Transverse colon (tissue), 4 donors: ENCODE results near the gene LILRB3. TPM values are rescaled to one million over a fixed set of nuclear protein-coding genes. Genes with fewer than 3 reads are reported as not detected.
"Not testable (repeated sequence)": the region's sequence is repeated elsewhere in the genome, so short reads cannot be mapped to it uniquely, and the experiment has no call there.

Source experiments
- DNase-seq: peaks from one replicate; pipeline ENCODE4 v3.0.0-alpha.2; 2019
- H3K27ac ChIP-seq, 4 donors: fragments of 200-600 bp; sonication (generic); 2 replicates each; pipeline ENCODE4 v1.5.1; 2016 to 2018; ENCODE audit warnings: inconsistent platforms in 4 of 4
- H3K27me3 ChIP-seq: fragments of 200-600 bp; sonication (generic); 2 replicates; pipeline ENCODE4 v1.5.1; 2017; ENCODE audit warnings: inconsistent platforms
- H3K36me3 ChIP-seq, 4 donors: fragments of 200-600 bp; sonication (generic); 2 replicates each; pipeline ENCODE4 v1.5.1; 2017 to 2019; ENCODE audit warnings: inconsistent platforms in 4 of 4
- H3K4me1 ChIP-seq, 4 donors: fragments of 200-600 bp; sonication (generic); 2 replicates each; pipeline ENCODE4 v1.5.1; 2017 to 2020; ENCODE audit warnings: inconsistent platforms in 4 of 4
- H3K4me3 ChIP-seq, 4 donors: fragments of 200-600 bp; sonication (generic); 1 replicate in 1 of 4; 2 replicates in 3 of 4; pipeline versions ENCODE4 v1.5.1 to v1.6.1; 2017 to 2019; ENCODE audit warnings: inconsistent platforms in 4 of 4
- H3K9me3 ChIP-seq, 2 donors: fragments of 200-600 bp; sonication (generic); 2 replicates each; pipeline ENCODE4 v1.5.1; 2017 to 2019; ENCODE audit warnings: inconsistent platforms in 2 of 2
- EP300 ChIP-seq: sonication (generic); formaldehyde crosslinking; IDR thresholded peaks from one replicate; pipeline ENCODE4 v1.6.1; 2017; ENCODE audit warnings: antibody characterized with exemption, low read depth
- POLR2A ChIP-seq: fragments of 450-650 bp; IDR thresholded peaks from one replicate; pipeline ENCODE4 v1.6.1; 2016; ENCODE audit warnings: antibody characterized with exemption, mild to moderate bottlenecking, moderate library complexity
- POLR2AphosphoS5 ChIP-seq, 3 donors: sonication (generic); formaldehyde crosslinking; IDR thresholded peaks; one replicate each; pipeline ENCODE4 v1.6.1; 2016; ENCODE audit warnings: antibody characterized with exemption in 3 of 3
- WGBS, 2 donors: methylation state at CpG; one replicate each; pipeline ENCODE4 v1.1.5; 2018; ENCODE audit warnings: low coverage in 1 of 2; 5-methylcytosine and 5-hydroxymethylcytosine counted together
- in situ Hi-C, 4 donors: fragments of 200-750 bp; cut with MboI; loops; one replicate each; pipeline versions ENCODE4 v1.15.0 to v1.15.1; 2017; ENCODE audit warnings: low sequenced_read_pairs in 3 of 4, low pct_ligation_motif_present in 1 of 4, low pct_unique_long_range_greater_than_20kb in 1 of 4
- intact Hi-C: fragments of 100-400 bp; cut with DNase I; formaldehyde crosslinking; loops from one replicate; pipeline ENCODE4 v1.15.1; 2023; ENCODE audit warnings: low total_unique reads
- total RNA-seq, 4 donors: library from RNA; depleted of rRNA; stranded (reverse); fragments of >200 nt; gene quantifications; one replicate each; pipeline ENCODE4 v1.1.0, GENCODE V29; 2016
- TF ChIP-seq, protein P1 (sequence below), 5 experiments: fragments of 200-600 bp in 3 of 5; fragments of 450-650 bp in 2 of 5; sonication (generic) in 3 of 5; IDR thresholded peaks; 1 replicate in 2 of 5; 2 replicates in 3 of 5; pipeline ENCODE4 v1.5.1; 2016 to 2017; ENCODE audit warnings: antibody characterized with exemption in 5 of 5, inconsistent platforms in 3 of 5, mild to moderate bottlenecking in 2 of 5, moderate library complexity in 1 of 5

LILRB3 gene
- total RNA-seq, 4 donors from 2014 or later = 2.2 to 7.6 (median 4.6) TPM

DNA sequence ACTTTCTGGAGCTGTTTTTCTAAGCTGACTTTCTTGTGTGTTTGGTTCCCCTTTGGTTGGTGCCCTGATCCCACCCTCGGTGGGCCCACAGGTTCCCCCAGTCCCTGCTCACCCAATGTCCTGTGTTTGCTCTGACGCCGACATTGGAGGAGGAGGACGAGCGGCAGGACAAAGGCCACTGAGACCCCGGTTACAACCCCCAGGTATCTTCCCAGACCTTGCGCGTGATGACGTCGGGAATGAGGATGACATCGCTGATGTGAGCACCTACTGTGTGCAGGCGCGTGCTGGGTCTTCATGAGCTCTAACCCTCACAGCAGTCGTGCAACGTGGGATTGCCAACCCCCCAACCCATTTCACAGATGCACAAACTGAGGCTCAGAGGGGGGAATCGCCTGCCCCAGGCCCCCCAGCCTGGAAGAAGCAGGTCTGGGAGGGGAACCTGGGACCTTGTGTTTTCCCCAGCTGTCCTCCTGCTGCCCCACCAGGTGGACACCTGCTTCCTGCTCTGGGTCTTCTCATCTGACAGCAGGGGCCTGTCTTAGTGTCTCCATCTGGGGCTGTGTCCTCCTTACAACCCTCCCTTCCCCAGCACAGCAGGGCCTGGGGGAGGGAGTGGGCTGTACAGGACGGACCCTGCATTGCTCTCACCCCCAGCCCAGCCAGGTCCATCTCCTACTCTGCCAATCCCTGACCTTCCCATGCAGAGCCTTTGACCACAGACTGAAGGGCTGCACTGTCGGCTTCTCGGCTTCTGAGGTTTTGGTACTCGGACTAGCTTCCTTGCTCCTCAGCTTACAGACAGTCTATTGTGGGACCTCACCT lies 24.5 kb upstream of the LILRB3 start:
- TF ChIP-seq POLR2AphosphoS5 (IDR thresholded peaks at IDR 0.05) (no peak), POLR2A (no peak), EP300 (no peak)
- TF ChIP-seq, protein P1, sequence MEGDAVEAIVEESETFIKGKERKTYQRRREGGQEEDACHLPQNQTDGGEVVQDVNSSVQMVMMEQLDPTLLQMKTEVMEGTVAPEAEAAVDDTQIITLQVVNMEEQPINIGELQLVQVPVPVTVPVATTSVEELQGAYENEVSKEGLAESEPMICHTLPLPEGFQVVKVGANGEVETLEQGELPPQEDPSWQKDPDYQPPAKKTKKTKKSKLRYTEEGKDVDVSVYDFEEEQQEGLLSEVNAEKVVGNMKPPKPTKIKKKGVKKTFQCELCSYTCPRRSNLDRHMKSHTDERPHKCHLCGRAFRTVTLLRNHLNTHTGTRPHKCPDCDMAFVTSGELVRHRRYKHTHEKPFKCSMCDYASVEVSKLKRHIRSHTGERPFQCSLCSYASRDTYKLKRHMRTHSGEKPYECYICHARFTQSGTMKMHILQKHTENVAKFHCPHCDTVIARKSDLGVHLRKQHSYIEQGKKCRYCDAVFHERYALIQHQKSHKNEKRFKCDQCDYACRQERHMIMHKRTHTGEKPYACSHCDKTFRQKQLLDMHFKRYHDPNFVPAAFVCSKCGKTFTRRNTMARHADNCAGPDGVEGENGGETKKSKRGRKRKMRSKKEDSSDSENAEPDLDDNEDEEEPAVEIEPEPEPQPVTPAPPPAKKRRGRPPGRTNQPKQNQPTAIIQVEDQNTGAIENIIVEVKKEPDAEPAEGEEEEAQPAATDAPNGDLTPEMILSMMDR (IDR thresholded peaks at IDR 0.05) = no peak
- peak overlapping the region in 2 of 4 donors; percentile 15 to 26 for H3K27ac ChIP-seq
- WGBS, 2 donors = 83 to 100% methylated on average over 2 to 20 of the region's 20 CpGs
- peaks cover 4% of the 10 kb centered on the region for H3K27me3 ChIP-seq
- H3K9me3 ChIP-seq = no peaks in the 10 kb centered on the region
- H3K36me3 ChIP-seq = no peaks in the 10 kb centered on the region
- H3K4me3 ChIP-seq = no peak overlapping the region
- no peak for DNase-seq
- in situ Hi-C loops (no loop called here), intact Hi-C loops (no loop called here)
- H3K4me1 ChIP-seq = no peaks in the 10 kb centered on the region

DNA sequence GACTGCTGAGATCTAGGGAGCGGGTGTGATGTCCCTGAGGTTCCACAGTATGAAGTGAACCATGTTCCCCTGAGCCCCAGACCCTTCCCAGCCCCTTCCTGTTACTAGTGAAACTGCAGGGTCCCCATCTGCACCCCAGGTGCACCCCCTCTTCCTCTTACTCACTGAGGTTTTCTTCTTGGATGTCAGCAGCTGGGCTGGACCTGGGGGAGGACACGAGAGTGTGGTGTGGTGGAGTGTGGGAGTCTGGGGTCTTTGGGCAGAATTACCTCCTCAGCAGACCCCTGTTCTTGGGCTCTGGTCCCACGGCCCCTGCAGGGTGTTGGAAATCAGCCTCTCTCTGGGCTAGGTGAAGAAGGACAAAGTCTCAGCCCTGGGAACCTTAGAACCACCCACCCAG lies 23.1 kb upstream of the LILRB3 start:
- Histone ChIP-seq H3K9me3 (no peaks in the 10 kb centered on the region), H3K4me3 (no peak overlapping the region), H3K4me1 (no peaks in the 10 kb centered on the region), H3K27ac (no peak overlapping the region), H3K36me3 (no peaks in the 10 kb centered on the region), H3K27me3 (no peaks in the 10 kb centered on the region)
- 20 to 55% methylated on average over 1 to 3 of the region's 3 CpGs for WGBS, 2 donors
- in situ Hi-C loops (no loop called here), intact Hi-C loops (no loop called here)
- no peak for DNase-seq
- TF ChIP-seq POLR2A = no peak
- TF ChIP-seq EP300 = no peak
- TF ChIP-seq, protein P1 (IDR thresholded peaks at IDR 0.05) = no peak
- no peak for TF ChIP-seq POLR2AphosphoS5 (IDR thresholded peaks at IDR 0.05)

DNA sequence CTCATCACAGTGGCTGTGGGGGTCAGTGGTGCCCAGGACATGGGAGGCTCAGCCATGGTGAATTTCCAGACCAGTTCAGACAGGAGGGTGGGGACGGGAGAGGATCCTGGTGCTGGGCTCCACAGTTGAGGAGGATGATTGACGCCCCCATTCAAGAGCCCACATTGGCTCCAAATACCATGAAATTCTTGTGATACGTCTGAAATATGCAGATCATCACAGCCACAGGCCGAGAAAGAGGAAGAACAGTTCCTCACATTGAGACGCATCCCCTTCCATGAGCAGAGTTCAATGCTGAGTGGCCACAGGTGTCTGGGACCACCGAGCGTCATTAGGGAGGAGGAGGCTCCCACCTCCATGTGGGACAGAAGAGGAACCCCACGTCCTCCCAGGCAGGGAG lies 21.0 kb upstream of the LILRB3 start:
- intact Hi-C loops, H3K27me3 ChIP-seq, H3K4me3 ChIP-seq, H3K36me3 ChIP-seq, H3K27ac ChIP-seq, H3K4me1 ChIP-seq, H3K9me3 ChIP-seq, DNase-seq, in situ Hi-C loops: not testable (repeated sequence)
- no CpG with 5 or more reads among the region's 8 CpGs for WGBS, 2 donors

DNA sequence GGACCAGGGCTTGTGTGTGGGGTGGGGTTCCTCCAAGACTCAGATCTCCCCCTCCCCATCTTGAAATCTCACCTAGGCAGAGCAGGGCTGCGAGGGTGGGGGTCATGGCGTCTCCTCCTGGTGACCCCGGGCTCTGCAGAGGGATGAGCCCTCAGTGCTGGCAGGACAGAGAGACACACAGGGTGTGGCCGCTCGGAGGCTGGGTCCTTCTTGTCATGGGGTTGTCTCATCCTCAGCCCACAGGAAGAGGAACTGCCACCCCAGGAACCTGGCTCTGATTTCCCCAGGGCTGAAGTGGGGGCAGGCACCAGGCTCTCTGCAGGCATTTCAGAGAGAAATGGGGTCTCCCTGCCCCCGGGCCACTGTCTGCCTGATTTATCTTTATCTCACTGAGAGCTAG lies 19.8 kb upstream of the LILRB3 start, which contains the start of gene LILRA6:
LILRA6 (minus strand) TSS at position 145 of the 400 bp plus-strand sequence.
- H3K4me3 ChIP-seq, H3K4me1 ChIP-seq, intact Hi-C loops, H3K9me3 ChIP-seq, H3K36me3 ChIP-seq, in situ Hi-C loops, H3K27ac ChIP-seq, DNase-seq, H3K27me3 ChIP-seq: not testable (repeated sequence)
- WGBS, 2 donors = no CpG with 5 or more reads among the region's 6 CpGs

DNA sequence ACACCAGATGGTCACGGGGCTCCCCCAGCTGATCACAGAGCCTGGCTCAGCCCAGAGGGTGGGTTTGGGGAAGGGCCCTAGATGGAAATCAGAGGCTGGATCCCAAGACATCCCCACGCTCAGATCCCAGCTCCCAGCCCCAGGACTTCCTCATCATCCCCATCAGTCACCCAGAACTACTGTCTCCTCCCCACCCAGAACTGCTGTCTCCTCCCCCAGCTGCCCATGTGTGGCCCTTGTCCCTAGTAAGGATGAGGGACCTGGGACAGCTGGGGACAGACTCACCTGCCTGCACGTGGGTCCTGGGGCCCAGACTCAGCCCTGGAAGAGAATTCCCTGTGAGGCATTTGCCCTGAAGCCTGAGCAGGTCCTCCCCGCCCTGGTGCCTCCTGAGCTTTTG lies 19.4 kb upstream of the LILRB3 start:
- WGBS, 2 donors = no CpG with 5 or more reads among the region's 4 CpGs
- H3K4me3 ChIP-seq, H3K27ac ChIP-seq, H3K27me3 ChIP-seq, in situ Hi-C loops, H3K4me1 ChIP-seq, H3K36me3 ChIP-seq, DNase-seq, intact Hi-C loops, H3K9me3 ChIP-seq: not testable (repeated sequence)

DNA sequence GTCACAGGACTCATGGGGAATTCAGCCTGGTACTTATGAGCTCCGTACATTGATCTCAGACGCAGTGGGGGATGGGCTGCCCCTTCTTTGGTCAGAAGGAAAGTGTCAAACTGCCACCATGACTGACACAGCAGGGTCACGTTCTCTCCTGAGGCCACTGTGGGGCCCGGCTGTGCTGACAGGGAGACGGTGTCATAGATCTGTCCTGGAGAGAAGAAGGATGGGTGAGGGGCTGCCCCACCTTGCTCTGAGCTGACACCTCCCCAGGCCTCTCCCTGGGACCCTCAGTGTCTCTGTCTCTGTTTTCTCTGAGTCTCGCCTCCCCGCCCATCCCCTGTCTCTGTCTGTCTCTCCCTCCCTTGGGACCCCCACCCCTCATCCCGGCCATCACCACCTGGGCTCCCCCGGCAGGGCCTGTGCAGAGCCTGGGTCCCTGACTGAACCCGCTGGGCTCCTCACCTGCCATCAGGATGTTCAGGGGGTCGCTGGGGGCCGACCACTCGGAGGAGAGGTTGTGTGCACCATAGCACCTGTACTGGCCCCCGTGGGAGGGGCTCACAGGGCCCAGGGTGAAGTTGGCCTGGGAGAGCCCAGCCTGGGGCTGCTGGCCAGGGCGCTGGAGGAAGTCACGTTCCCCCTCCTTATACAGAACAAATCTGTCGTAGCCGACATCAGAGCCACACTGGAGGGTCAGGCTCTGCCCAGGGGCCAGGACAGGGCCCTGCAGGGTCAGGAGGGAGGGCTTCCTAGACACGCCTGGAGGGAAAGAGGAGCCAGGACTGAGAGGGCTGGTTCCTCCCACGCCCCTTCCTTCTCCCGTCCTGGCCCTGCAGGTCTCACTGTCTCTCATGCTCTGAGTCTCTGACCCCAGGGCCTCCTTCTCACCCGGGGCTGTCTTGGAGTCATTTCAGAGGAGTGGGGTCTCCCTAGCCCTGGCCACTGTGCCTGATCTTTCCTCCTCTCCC lies 17.8 kb upstream of the LILRB3 start:
- H3K36me3 ChIP-seq, H3K27me3 ChIP-seq, H3K9me3 ChIP-seq, H3K4me3 ChIP-seq, H3K4me1 ChIP-seq, in situ Hi-C loops, intact Hi-C loops, H3K27ac ChIP-seq, DNase-seq: not testable (repeated sequence)
- WGBS, 2 donors = 55% methylated on average over 10 of the region's 22 CpGs; no CpG with 5 or more reads in 1 of the 2 donors

DNA sequence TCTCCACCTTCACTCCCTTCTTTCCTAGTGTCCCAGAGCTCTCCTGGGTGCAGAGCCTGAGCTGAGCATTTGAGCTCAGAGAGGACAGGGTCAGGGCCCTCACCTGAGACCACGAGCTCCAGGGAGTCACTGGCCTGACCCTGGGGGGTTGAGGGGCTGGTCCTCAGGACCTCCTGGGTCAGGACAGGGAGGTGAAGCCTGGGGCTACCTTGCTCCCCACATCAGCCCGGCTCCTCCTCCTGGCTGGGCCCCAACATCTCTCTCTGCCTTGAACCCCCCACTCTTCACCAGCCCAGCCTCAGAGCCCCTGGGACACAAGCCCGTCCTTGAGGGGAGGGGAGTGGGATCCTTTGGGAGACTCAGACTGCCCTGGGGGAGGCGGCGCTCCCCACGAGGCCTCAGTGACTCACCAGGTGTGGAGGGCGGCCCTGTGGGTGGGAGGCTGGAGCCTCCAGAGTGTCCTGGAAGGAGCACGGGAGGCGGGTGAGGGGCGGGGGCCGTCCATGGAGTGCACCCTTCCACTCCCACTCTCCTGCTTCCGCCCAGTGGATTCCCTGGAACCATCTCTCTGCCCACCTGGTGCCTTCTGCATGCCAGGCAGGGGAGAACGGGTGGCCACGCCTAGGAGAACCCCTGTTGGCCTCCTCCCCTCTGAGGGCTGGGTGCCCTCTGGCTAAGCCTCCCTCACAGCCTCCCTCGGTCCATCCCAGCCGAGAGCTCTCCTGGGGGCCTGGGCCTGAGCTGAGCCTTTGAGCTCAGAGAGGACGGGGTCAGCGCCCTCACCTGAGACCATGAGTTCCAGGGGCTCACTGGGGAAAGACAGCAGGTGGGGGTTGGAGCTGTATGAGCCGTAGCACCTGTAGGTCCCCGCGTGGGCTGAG lies 16.9 kb upstream of the LILRB3 start:
- H3K27me3 ChIP-seq, intact Hi-C loops, H3K9me3 ChIP-seq, H3K27ac ChIP-seq, H3K4me3 ChIP-seq, DNase-seq, H3K4me1 ChIP-seq, H3K36me3 ChIP-seq: not testable (repeated sequence)
- WGBS, 2 donors = 68% methylated on average over 12 of the region's 21 CpGs; no CpG with 5 or more reads in 1 of the 2 donors
- in situ Hi-C loops = loop anchor here in 2 of 4 donors (10.0 kb wide), 2 partner anchors 65 to 75 kb away; partner anchors contain the start of gene TMC4 (in 1 of the 2)
